Measurements from ENCODE around the gene KCNH4.
"Not testable (repeated sequence)": the region's sequence is repeated elsewhere in the genome, so short reads cannot be mapped to it uniquely, and the experiment has no call there.

DNA sequence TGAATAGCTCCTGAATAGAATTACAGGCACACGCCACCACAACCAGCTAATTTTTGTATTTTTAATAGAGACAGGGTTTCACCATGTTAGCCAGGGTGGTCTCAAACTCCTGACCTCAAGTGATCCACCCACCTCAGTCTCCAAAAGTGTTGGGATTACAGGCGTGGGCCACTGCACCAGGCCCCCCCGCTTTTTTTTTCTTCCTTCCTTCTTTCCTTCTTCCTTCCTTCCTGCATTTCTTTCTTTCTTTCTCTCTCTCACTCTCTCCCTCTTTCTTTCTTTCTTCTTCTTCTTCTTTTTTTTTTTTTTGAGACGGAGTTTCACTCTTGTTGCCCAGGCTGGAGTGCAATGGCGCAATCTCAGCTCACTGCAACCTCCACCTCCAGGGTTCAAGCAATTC, 5.2 kb upstream of the KCNH4 start:
- TF ChIP-seq SRF (IDR thresholded peaks at IDR 0.05; ENCODE audit: low read depth); ZFX (IDR thresholded peaks at IDR 0.05): not testable (repeated sequence)

Data from HCT116 (cell line).